ENCODE measurements around the gene PHLDA2. TPM values are rescaled to one million over a fixed set of nuclear protein-coding genes. Genes with fewer than 3 reads are reported as not detected.

The PHLDA2 gene
- total RNA-seq, 1 experiment from 2014 or later: 309 TPM

DNA sequence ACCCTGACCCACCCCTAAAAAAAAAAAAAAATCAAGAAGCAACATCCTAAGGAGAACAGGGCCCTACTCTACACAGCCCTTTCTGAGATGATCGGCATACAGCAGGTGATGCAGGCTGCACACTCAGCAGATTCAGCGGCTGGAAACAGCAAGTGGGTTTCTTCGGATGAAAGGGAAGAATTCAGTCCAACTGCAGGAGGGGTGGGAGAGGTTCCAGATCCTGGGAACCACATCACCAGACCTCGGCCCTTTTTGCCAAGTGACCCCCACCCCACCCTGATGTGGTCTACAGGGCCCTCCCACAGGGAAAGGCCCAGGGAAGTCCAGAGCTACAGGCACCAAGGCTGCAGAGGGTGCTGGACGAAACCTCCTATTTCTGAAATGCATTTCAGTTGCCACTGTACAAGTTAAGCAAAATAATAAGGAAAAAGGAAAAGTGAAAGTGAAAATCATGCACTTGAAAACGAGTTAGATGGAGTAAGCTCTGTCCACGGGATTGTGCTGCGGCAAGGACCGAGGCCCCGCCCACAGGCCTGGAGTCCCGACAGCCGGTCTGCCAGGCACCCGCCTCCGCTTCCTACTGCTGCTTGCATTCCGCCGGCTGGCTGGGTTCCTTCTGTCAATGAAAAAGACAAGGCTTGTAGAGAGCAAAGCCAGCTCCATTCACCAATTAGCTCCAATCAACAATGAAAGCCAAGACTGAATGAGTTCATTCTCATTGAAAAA, 16.0 kb upstream of the PHLDA2 start:
- Histone ChIP-seq H3K9me2 (ENCODE audit: insufficient read depth) (no peaks in the 10 kb centered on the region), H3K9ac (ENCODE audit: low read length) (no peak overlapping the region), H3K79me2 (ENCODE audit: insufficient read depth, low read length) (peaks cover 35% of the 10 kb centered on the region; the same call in 1 of the 2 replicates), H3K27ac (ENCODE audit: low read depth, low read length) (no peak overlapping the region), H3K4me1 (ENCODE audit: control insufficient read depth in 1 of 2, insufficient read depth in 2 of 2, low read length in 2 of 2) (peaks cover 17 to 36% of the 10 kb centered on the region in 2 experiments), H2AFZ (ENCODE audit: low read depth, low read length, poor library complexity, severe bottlenecking) (no peak overlapping the region), H3K4me3 (replicated peaks in 1 of 2; ENCODE audit: low read depth in 1 of 2, low read length in 2 of 2) (no peak overlapping the region), H3K4me2 (ENCODE audit: low read length) (no peak overlapping the region), H3K9me3 (ENCODE audit: control insufficient read depth in 1 of 2, insufficient read depth in 1 of 2, low read depth in 1 of 2, low read length in 2 of 2) (no peaks in the 10 kb centered on the region), H3K27me3 (ENCODE audit: insufficient read depth, low read length) (no peaks in the 10 kb centered on the region), H3K36me3 (ENCODE audit: control insufficient read depth in 1 of 2, insufficient read depth in 2 of 2, low read length in 2 of 2) (peaks cover 12 to 28% of the 10 kb centered on the region in 2 experiments; a peak in 2 of 4 replicates), H4K20me1 (ENCODE audit: insufficient read depth) (no peaks in the 10 kb centered on the region)
- ATAC-seq (no peak), DNase-seq (ENCODE audit: low read depth, low spot score) (no peak)
- RAD21 ChIA-PET (ENCODE audit: low non-redundant PET in 1 of 2, low total read pairs in 2 of 2, uncharacterized antibody in 2 of 2, unreplicated experiment in 2 of 2): no interaction called here
- intact Hi-C loops (cut with micrococcal nuclease): no loop called here
- CTCF ChIA-PET: no interaction called here
- BruUV-seq (replicated peaks): no TSS peak
- TF ChIP-seq MAX (IDR thresholded peaks at IDR 0.05) (no peak), REST (IDR thresholded peaks at IDR 0.05; ENCODE audit: low read depth) (no peak), SP1 (IDR thresholded peaks at IDR 0.05; ENCODE audit: low read depth) (no peak), EZH2 (IDR thresholded peaks at IDR 0.05) (no peak), FOSL1 (IDR thresholded peaks at IDR 0.05; ENCODE audit: low read depth) (no peak), JUND (IDR thresholded peaks at IDR 0.05) (no peak), SRF (IDR thresholded peaks at IDR 0.05; ENCODE audit: low read depth) (no peak), POLR2AphosphoS5 (IDR thresholded peaks at IDR 0.05; ENCODE audit: low read depth, low read length) (no peak), YY1 (IDR thresholded peaks at IDR 0.05; ENCODE audit: extremely low read depth, insufficient replicate concordance, low read depth, low read length) (no peak)
- TF ChIP-seq, protein P1, sequence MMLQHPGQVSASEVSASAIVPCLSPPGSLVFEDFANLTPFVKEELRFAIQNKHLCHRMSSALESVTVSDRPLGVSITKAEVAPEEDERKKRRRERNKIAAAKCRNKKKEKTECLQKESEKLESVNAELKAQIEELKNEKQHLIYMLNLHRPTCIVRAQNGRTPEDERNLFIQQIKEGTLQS (IDR thresholded peaks at IDR 0.05): no peak
- TF ChIP-seq, protein P2, sequence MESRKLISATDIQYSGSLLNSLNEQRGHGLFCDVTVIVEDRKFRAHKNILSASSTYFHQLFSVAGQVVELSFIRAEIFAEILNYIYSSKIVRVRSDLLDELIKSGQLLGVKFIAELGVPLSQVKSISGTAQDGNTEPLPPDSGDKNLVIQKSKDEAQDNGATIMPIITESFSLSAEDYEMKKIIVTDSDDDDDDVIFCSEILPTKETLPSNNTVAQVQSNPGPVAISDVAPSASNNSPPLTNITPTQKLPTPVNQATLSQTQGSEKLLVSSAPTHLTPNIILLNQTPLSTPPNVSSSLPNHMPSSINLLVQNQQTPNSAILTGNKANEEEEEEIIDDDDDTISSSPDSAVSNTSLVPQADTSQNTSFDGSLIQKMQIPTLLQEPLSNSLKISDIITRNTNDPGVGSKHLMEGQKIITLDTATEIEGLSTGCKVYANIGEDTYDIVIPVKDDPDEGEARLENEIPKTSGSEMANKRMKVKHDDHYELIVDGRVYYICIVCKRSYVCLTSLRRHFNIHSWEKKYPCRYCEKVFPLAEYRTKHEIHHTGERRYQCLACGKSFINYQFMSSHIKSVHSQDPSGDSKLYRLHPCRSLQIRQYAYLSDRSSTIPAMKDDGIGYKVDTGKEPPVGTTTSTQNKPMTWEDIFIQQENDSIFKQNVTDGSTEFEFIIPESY (IDR thresholded peaks at IDR 0.05; ENCODE audit: extremely low read depth, insufficient replicate concordance, low read length): no peak
- POLR2A ChIA-PET: no interaction called here
